GM23338 (cell line): ENCODE data around the gene NEK4.

Experiments used
- STAT1 ChIP-seq: IDR thresholded peaks from one replicate; pipeline ENCODE4 v1.6.1; 2016; ENCODE audit warnings: antibody characterized with exemption; ENCODE audit not compliant: unreplicated experiment
- TF ChIP-seq, protein P1 (sequence below), 2 experiments: fragments of 200-600 bp in 1 of 2; sonication (generic) in 1 of 2; conservative IDR thresholded peaks; 2 replicates each; pipeline versions ENCODE4 v1.5.1 to v1.6.1; 2016 to 2017; ENCODE audit warnings: antibody characterized with exemption in 2 of 2, low read depth in 2 of 2, mild to moderate bottlenecking in 2 of 2, moderate library complexity in 1 of 2

DNA sequence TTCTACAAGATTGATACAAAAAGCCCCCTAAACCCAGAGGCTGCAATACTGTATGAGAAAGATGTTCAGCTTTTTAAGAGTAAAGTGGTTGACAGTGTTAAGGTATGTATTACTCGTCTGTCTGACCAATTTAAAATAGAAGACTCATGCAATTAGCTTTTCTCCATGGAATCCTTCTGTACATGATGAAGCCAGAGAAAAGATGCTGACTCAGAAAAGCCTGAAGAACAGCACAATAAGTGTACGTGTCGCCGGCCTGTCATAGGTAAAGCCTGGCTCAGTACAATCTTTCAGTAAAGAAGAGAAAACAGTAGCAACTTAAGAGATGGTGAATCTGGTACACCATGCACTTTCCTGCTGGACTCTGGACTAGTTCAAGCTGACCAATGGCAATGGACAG is 16.4 kb downstream of the NEK4 start:
- TF ChIP-seq, protein P1, sequence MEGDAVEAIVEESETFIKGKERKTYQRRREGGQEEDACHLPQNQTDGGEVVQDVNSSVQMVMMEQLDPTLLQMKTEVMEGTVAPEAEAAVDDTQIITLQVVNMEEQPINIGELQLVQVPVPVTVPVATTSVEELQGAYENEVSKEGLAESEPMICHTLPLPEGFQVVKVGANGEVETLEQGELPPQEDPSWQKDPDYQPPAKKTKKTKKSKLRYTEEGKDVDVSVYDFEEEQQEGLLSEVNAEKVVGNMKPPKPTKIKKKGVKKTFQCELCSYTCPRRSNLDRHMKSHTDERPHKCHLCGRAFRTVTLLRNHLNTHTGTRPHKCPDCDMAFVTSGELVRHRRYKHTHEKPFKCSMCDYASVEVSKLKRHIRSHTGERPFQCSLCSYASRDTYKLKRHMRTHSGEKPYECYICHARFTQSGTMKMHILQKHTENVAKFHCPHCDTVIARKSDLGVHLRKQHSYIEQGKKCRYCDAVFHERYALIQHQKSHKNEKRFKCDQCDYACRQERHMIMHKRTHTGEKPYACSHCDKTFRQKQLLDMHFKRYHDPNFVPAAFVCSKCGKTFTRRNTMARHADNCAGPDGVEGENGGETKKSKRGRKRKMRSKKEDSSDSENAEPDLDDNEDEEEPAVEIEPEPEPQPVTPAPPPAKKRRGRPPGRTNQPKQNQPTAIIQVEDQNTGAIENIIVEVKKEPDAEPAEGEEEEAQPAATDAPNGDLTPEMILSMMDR (conservative IDR thresholded peaks at IDR 0.05; ENCODE audit: low read depth in 2 of 2) = no peak
- no peak for TF ChIP-seq STAT1
